Natural killer cell (primary cell): ENCODE measurements around the gene HLX. TPM values are rescaled to one million over a fixed set of nuclear protein-coding genes. Genes with fewer than 3 reads are reported as not detected.

Experiments
- total RNA-seq, 4 donors: library from RNA; stranded (reverse); fragments of 120-200 nt in 1 of 4; gene quantifications; one replicate each; pipeline versions ENCODE4 v1.2.3 to v1.2.4, GENCODE V29; 2013 to 2022

HLX gene
- total RNA-seq, 3 donors from 2014 or later (not counting 1 experiment from before 2014, with no cell fraction given): 0.93 to 19.3 (median 1.0) TPM

Other genes starting within 250 kb of the HLX start
- gene C1orf115, start 189.1 kb upstream of the HLX start, total RNA-seq: 1 to 10 TPM in 1 of 3 donors, under 1 TPM in 2; 0.33 to 1.3 (median 0.75) TPM
- gene MTARC2, start 131.1 kb upstream of the HLX start, total RNA-seq: 1 to 10 TPM in 1 of 3 donors, under 1 TPM in 2; 0.33 to 1.7 (median 0.45) TPM
- gene MTARC1, start 92.5 kb upstream of the HLX start, total RNA-seq: 1 to 10 TPM in 1 of 3 donors, under 1 TPM in 1, not detected in 1; 0.52 to 2.5 TPM